Skeletal muscle tissue (tissue), 4 donors: ENCODE measurements around the gene ASCC3. TPM values are rescaled to one million over a fixed set of nuclear protein-coding genes. Genes with fewer than 3 reads are reported as not detected.

Experiments
- H3K27ac ChIP-seq: one replicate; pipeline ENCODE4 v1.7.0; 2013; ENCODE audit warnings: mild to moderate bottlenecking, low read depth, low read length, inconsistent platforms
- H3K27me3 ChIP-seq, 3 donors: one replicate each; pipeline ENCODE4 v1.7.0; 2013; ENCODE audit warnings: low read length in 3 of 3; ENCODE audit not compliant: control insufficient read depth in 3 of 3, insufficient read depth in 3 of 3
- H3K36me3 ChIP-seq, 3 donors: one replicate each; pipeline ENCODE4 v1.7.0; 2013; ENCODE audit warnings: low read length in 3 of 3; ENCODE audit not compliant: control insufficient read depth in 3 of 3, insufficient read depth in 3 of 3
- H3K4me1 ChIP-seq, 3 donors: one replicate each; pipeline ENCODE4 v1.7.0; 2013; ENCODE audit warnings: low read length in 3 of 3, mild to moderate bottlenecking in 3 of 3; ENCODE audit not compliant: control insufficient read depth in 3 of 3, insufficient read depth in 3 of 3
- H3K4me3 ChIP-seq, 3 donors: one replicate each; pipeline ENCODE4 v1.7.0; 2013; ENCODE audit warnings: low read length in 3 of 3
- H3K9ac ChIP-seq, 3 donors: one replicate each; pipeline ENCODE4 v1.7.0; 2013; ENCODE audit warnings: low read length in 3 of 3, mild to moderate bottlenecking in 3 of 3, moderate library complexity in 2 of 3, low read depth in 1 of 3
- H3K9me3 ChIP-seq, 3 donors: one replicate each; pipeline ENCODE4 v1.7.0; 2013; ENCODE audit warnings: low read length in 3 of 3; ENCODE audit not compliant: control insufficient read depth in 3 of 3
- total RNA-seq: library from RNA; depleted of rRNA; stranded (reverse); fragments of >200 nt; gene quantifications from one replicate; pipeline ENCODE4 v1.2.3, GENCODE V29; 2014
- donor health status: Osteomylitis.

The ASCC3 gene
- total RNA-seq, 1 donor from 2014 or later, result 21.4 TPM

DNA sequence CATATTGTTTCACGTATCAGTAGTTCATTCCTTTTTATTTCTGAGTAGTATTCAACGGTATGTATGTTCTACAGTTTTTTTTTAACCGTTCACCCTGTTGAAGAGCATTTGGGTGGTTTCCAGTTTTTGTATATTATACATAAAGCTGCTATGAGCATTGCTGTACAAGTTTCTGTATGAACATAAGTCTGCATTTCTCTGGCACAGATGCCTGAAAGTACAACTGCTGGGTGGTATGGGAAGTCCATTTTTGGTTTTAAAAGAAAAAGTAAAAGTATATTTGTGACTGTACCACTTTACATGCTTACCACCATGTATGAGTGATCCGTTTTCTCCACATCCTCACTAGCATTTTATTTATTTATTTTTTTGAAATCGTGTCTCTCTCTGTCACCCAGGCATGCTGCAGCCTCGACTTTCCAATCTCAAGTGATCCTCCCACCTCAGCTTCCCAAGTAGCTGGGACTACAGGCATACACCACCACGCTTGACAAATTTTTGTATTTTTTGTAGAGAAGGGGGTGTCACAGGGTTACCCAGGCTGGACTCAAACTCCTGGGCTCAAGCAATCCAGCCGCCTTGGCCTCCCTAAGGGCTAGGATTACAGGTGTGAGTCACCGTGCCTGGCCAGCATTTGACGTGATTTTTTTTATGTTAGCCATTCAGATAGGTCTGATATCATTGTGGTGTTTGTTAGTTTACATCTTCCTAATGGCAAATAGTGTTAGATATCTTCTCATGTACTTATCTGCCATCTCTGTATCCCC lies 405.4 kb downstream of the ASCC3 start:
- no peaks in the 10 kb centered on the region for H3K9me3 ChIP-seq
- H3K9ac ChIP-seq, result no peak overlapping the region
- H3K27me3 ChIP-seq, result peaks cover 0 to 2% (median 2%) of the 10 kb centered on the region in 3 donors
- H3K27ac ChIP-seq, result no peak overlapping the region
- H3K4me3 ChIP-seq, result no peak overlapping the region
- no peaks in the 10 kb centered on the region for H3K36me3 ChIP-seq
- H3K4me1 ChIP-seq, result no peaks in the 10 kb centered on the region

GRCh38 chr6:100473182-100473581 lies 407.9 kb downstream of the ASCC3 start:
- no peaks in the 10 kb centered on the region for H3K4me1 ChIP-seq
- H3K9me3 ChIP-seq, result no peaks in the 10 kb centered on the region
- H3K27me3 ChIP-seq, result peaks cover 5 to 21% (median 9%) of the 10 kb centered on the region in 3 donors
- no peak overlapping the region for H3K27ac ChIP-seq
- H3K36me3 ChIP-seq, result no peaks in the 10 kb centered on the region
- no peak overlapping the region for H3K4me3 ChIP-seq
- no peak overlapping the region for H3K9ac ChIP-seq

DNA sequence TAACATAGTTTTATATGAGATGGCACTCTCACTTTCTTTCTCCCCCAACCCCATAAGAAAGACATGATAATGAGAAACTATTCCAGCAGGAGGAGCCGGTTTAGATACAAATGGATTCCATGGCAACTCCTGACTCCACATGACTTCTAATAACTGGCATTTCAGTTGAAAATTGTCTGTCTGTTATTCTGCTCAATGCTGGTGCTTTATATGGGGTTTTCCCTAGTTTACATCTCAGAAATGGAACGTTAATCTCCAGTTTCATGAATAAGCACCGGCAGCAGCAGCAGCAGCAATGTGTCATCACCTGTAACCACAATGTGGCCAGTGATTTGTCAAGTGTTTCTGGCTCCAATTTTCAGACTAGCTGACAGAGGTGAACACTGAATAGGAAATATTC lies 408.5 kb downstream of the ASCC3 start:
- no peaks in the 10 kb centered on the region for H3K36me3 ChIP-seq
- no peak overlapping the region for H3K27ac ChIP-seq
- no peaks in the 10 kb centered on the region for H3K9me3 ChIP-seq
- peaks cover 10 to 26% (median 13%) of the 10 kb centered on the region in 3 donors for H3K27me3 ChIP-seq
- no peak overlapping the region for H3K9ac ChIP-seq
- no peaks in the 10 kb centered on the region for H3K4me1 ChIP-seq
- no peak overlapping the region for H3K4me3 ChIP-seq

DNA sequence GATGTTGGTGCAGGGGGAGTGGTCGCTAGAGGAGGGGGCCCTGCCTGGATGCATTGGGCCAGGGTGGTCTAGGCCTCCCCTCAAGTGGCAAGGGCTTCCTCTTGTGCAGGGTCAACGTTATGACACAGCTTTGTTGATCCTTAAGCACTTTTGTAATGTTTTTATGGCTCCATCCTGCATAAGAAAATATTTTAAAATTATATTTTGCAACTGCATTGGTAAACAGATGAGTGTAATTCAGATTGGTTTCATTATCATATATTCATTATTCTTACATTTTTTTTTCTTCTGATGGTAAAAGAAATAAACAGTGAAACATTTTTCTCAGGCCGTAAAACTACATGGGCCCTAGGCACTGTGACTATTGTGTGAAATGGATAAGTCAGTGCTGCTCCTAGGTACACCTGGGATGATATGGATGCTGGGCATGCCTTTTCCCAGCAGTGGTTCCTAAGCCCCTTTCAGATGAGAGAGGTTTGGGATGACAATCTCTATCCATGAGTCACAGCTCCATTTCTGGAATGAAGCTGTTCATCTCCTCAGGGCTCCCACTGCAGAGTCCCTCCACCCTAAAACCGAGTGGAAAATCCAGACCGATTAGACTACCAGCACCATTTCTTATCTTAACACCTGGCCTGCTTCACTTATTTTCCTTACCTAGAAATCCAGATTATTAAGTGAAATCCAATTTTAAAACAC lies 410.6 kb downstream of the ASCC3 start:
- Histone ChIP-seq H3K4me3 (no peak overlapping the region), H3K36me3 (no peaks in the 10 kb centered on the region), H3K4me1 (no peaks in the 10 kb centered on the region), H3K9ac (no peak overlapping the region), H3K27me3 (peaks cover 28 to 45% (median 34%) of the 10 kb centered on the region in 3 donors), H3K9me3 (no peaks in the 10 kb centered on the region), H3K27ac (no peak overlapping the region)

DNA sequence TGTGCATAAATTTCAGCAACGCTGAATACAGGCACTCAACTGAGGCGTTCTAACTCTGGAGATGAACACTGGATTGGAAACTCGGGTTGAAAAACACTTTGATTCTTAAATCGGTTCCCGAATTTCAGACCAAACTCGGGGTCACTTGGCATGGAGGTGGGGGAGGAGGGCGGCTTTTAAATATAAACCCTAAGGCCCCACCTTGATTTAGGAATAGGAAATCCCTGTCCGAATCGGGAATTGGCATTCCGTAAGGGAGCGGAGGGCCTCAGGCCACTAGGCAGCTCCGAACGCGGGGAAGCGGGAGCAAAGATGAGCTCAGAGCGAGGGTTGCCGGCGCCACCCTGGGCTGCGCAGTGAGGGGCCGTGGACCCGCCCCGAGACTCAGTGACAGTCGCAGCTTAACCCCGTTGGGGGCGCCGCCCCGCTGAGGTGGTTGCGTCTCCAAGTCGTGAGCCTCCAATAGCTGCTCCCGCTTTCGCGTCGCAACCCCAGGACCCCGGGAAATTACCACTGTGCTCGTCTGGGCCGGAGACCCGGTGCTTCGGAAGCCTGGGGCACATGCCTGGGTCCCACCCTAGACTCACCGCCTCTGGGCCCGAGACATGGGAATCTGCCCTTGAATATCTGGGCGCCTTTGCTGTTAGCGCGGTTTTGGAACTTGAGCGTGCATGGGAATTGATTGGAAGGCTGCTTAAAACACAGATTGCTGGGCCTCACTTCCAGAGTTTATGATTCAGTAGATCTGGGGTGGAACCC lies 411.8 kb downstream of the ASCC3 start:
- Histone ChIP-seq H3K27me3 (peaks cover 34 to 57% (median 47%) of the 10 kb centered on the region in 3 donors), H3K9ac (no peak overlapping the region), H3K27ac (no peak overlapping the region), H3K9me3 (no peaks in the 10 kb centered on the region), H3K4me3 (no peak overlapping the region), H3K4me1 (peaks cover 0 to 4% (median 0%) of the 10 kb centered on the region in 3 donors), H3K36me3 (no peaks in the 10 kb centered on the region)

DNA sequence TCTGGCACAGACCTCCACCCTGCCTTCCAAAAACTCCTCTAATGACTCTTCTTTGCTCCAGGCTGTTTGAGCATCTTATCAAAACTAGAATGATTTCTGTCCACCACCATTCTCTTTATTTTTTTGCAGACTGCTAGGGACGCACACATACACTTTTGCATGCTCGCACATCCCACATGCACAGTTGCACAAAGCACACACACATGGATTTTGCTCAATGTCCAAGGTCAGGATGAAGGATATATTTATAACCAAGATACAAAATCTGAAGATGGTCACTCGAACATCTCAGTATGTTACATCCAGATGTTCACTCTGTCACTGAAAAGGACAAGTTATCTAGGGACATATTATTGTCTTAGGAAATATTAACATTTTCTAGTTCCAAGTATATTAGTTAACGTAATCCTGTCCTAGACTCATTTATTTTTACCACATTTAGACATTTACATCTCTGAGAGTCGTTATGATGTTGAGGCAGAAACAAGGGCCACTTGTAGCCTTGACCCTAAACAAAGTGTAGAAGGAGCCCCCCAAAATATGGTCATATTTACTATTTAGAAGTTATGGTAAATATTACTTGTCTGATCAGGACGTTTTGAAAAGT lies 413.0 kb downstream of the ASCC3 start:
- Histone ChIP-seq H3K4me3 (no peak overlapping the region), H3K27me3 (peaks cover 42 to 68% (median 59%) of the 10 kb centered on the region in 3 donors), H3K4me1 (peaks cover 0 to 4% (median 0%) of the 10 kb centered on the region in 3 donors), H3K36me3 (no peaks in the 10 kb centered on the region), H3K27ac (no peak overlapping the region), H3K9ac (no peak overlapping the region), H3K9me3 (no peaks in the 10 kb centered on the region)

- peaks cover 42 to 73% (median 66%) of the 10 kb centered on the region in 3 donors for H3K27me3 ChIP-seq
Measured at GRCh38 chr6:100467129-100468015, 413.8 kb downstream of the ASCC3 start.

DNA sequence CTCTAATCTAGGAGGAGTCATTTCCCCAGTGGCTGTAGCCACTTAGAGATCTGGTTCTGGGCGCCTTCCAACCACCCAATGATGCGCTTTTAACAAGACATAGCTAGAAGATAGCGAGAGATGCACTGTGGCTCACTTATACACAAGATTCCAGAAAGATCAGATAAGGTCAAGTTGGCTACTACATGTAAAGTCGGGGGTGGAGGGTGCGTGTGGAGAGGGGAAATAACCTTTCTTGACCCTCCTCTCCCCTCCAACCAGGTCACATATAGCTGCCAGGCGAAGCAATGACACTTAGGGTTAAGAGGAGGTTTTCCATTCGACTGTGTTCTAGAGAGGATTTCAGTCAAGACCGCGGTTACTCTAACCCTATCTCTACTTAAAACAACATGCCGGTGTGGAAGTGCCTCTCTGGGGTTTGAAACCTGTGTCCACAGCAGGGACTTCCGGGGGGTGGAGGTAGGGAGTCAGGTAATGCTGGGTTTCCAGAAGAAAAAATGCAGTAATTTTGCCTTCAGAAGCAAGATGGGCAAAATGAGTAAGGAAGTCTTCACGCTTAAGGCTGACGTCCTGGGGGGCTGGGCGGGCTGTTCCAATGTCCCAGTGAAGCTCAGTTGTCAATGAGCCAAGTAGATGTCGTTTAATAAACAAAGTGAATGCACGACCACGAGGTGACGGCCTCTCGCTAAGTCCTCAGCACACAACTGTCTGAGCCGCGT lies 414.6 kb downstream of the ASCC3 start:
- no peak overlapping the region for H3K4me3 ChIP-seq
- H3K9ac ChIP-seq, result no peak overlapping the region
- H3K9me3 ChIP-seq, result no peaks in the 10 kb centered on the region
- peaks cover 42 to 73% (median 71%) of the 10 kb centered on the region in 3 donors for H3K27me3 ChIP-seq
- H3K27ac ChIP-seq, result no peak overlapping the region
- H3K36me3 ChIP-seq, result no peaks in the 10 kb centered on the region
- peaks cover 0 to 4% (median 0%) of the 10 kb centered on the region in 3 donors for H3K4me1 ChIP-seq

More at GRCh38 chr6:100467129-100468015, 413.8 kb downstream of the ASCC3 start:
- H3K9ac ChIP-seq, result no peak overlapping the region
- no peak overlapping the region for H3K27ac ChIP-seq
- no peaks in the 10 kb centered on the region for H3K36me3 ChIP-seq
- H3K9me3 ChIP-seq, result no peaks in the 10 kb centered on the region
- peaks cover 0 to 4% (median 0%) of the 10 kb centered on the region in 3 donors for H3K4me1 ChIP-seq
- H3K4me3 ChIP-seq, result no peak overlapping the region
